NCI-H748 treated with DMSO at 0.1 percent for 48 hours (cell line): ENCODE results near the gene MIOX.
"Not testable (repeated sequence)": the region's sequence is repeated elsewhere in the genome, so short reads cannot be mapped to it uniquely, and the experiment has no call there.

Source experiments
- DNase-seq: peaks from one replicate; lab custom pipeline; 2025; lab: John Stamatoyannopoulos, UW

MIOX gene

DNA sequence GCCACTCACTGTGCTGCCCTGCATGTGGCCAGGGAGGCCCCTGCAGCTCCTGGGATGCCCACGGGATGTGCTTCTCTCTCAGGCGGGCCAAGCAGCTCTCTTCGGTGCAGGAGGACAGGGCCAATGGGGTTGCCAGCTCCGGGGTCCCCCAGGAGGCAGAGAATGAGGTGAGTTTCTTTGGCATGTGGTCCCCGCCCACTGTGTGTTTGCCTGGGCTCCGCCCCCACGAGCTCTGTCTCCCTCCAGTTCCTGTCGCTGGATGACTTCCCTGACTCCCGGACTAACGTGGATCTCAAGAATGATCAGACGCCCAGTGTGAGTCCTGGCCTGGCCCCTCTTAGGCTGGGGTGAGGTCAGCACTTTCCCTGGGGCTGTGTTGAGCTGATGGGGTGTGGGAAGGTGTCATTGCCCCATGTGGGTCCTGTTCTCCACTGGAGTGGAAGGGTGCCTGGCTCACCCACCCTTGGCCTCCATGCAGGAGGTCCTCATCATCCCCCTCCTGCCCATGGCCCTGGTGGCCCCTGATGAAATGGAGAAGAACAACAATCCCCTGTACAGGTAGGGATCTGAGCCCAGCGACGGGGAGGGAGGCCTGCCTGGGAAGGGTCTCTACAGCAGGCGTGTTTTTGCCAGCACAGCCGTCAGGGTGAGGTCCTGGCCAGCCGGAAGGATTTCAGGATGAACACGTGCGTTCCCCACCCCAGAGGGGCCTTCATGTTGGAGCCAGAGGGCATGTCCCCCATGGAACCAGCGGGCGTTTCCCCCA, 31.0 kb downstream of the MIOX start:
- DNase-seq = no peak

DNA sequence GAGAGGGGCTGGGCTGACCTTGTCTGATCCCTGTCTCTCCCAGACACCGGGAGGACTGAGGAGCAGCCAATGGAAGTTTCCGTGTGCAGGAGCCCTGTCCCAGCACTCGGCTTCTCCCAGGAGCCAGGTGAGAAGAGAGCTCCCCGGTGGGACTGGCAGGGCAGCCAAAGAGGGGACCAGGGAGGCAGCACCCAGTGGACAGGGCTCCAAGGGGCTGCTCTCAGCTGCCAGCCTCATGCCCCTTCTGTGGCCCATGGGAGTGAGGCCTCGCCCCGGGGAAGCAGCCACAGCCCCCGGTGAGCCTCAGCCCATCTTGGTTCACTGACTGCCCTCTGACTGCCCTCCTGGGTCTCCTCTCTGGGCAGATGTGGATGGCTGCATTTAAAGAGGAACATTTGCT, 31.9 kb downstream of the MIOX start:
- DNase-seq = no peak

DNA sequence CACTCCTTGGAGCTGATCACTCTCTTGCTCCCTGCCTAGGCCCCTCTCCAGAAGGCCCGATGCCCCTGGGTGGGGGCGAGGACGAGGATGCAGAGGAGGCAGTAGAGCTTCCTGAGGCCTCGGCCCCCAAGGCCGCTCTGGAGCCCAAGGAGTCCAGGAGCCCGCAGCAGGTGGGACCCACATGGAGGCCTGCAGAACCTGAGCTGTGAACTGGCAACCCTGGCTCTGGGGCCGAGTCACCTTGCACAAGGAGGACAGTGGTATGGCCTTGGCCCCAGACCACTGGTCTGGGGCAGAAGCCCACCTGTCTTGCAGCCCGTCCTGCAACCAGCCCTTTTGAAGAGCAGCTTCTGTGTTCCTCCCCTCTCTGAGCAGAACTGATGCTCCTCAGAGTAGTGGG, 32.5 kb downstream of the MIOX start:
- no peak for DNase-seq

DNA sequence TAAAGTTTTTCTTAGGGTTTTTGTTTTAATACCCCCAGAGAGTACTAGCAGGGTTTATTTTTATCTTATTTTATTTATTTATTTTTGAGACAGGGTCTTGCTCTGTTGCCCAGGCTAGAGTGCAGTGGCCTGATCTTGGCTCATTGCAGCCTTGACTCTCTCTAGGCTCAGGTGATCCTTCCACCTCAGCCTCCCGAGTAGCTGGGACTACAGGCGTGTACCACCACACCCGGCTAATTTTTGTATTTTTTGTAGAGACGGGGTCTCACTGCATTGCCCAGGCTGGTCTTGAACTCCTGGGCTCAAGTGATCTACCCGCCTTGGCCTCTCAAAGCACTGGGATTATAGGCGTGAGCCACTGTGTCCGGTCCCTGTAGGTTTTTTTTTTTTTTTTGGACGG, 33.5 kb downstream of the MIOX start:
- not testable (repeated sequence) for DNase-seq

DNA sequence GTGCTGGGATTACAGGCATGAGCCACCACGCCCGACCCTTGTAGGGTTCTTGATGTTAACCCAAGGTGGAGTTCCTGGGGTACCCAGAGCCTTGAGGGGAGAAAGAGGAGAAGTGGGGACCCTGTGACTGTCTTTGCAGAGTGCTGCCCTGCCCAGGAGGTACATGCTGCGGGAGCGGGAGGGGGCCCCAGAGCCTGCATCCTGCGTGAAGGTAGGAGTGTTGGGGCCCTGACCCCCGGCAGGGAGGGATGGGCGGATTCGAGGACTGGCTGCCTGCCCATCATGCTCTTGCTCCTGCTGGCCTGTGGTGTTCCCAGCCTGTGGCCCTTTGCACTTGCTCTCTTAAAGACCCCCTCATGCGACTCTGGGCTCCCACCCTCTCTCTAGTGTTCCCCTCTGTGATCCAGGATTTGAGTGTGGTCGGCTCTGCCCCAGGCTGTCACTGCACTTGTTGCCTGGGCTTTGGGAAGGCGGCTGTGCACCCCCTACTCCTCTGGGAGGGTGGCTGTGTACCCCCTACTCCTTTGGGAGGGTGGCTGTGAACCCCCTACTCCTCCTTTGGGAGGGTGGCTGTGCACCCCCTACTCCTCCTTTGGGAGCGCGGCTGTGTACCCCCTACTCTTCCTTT, 34.3 kb downstream of the MIOX start:
- no peak for DNase-seq

DNA sequence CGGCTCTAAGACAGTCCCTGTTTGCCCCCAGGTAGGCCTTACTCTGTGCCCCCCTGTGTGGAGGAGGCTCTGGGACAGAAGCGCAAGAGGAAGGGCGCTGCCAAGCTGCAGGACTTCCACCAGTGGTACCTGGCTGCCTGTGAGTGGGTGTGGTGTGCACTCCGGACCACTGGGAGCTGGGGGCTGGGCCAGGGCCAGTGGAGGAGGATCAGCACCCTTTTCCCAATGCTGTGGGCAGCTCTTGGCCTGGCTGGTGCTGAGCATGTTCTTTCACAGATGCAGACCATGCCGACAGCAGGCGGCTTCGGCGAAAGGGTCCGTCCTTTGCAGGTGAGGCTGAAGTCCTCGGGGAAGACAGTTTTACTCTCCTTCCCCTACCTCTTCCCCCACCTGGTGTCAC, 35.1 kb downstream of the MIOX start:
- no peak for DNase-seq

DNA sequence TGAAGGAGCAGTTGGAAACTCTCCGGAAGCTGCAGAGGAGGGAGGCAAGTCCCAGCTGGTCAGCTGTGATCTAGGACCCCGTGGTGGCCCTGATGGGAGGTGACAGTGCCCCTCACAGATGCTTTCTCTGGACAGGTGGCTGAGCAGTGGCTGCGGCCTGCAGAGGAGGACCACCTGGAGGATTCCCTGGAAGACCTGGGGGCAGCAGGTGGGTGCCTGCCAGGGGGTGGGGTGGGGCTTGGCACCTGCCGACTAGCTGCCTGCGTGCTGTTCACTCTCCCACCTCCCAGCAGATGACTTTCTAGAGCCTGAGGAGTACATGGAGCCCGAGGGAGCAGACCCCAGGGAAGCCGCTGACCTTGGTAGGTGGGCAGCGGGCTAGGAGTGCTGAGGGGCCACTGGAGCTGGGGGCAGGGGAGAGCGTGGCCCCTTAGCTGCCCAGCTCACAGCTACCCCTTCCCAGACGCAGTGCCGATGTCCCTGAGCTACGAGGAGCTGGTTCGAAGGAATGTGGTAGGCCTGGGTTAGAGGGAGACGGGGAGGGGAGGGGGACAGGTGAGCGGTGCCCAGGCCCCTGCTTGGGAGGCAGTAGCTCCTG, 35.6 kb downstream of the MIOX start:
- no peak for DNase-seq

DNA sequence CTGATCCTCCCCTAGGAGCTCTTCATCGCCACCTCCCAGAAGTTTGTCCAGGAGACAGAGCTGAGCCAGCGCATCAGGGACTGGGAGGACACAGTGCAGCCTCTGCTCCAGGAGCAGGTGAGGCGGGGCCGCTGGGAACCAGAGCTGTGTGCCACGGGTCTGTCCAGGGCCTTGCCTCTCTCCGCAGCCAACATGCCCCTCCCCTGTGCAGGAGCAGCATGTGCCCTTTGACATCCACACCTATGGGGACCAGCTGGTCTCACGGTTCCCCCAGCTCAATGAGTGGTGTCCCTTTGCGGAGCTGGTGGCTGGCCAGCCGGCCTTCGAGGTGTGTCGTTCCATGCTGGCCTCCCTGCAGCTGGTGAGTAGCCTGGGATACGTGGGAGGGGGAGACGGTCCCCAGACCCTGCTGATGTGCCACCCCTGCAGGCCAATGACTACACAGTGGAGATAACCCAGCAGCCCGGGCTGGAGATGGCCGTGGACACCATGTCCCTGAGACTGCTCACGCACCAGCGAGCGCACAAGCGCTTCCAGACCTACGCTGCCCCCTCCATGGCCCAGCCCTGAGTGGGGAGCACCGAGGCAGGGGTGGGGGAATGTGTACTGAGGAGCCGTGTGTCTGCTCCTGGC, 36.3 kb downstream of the MIOX start:
- no peak for DNase-seq

DNA sequence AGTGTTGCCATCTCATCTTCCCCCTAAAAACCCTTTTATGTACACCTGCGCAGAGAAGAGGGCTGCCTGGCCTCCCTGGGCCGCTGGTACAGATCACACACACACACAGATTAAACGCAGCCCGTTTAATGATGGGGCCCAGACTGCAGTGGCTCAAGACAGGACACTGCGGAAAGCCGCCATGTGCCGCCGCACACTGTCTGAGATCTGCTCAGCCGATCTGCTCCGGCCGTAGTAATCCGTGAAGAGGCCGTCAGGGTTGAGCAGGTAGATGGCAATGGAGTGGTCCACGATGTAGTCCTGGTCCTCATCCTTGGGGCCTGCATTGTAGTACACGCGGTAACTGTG, 36.8 kb downstream of the MIOX start:
- DNase-seq = no peak

DNA sequence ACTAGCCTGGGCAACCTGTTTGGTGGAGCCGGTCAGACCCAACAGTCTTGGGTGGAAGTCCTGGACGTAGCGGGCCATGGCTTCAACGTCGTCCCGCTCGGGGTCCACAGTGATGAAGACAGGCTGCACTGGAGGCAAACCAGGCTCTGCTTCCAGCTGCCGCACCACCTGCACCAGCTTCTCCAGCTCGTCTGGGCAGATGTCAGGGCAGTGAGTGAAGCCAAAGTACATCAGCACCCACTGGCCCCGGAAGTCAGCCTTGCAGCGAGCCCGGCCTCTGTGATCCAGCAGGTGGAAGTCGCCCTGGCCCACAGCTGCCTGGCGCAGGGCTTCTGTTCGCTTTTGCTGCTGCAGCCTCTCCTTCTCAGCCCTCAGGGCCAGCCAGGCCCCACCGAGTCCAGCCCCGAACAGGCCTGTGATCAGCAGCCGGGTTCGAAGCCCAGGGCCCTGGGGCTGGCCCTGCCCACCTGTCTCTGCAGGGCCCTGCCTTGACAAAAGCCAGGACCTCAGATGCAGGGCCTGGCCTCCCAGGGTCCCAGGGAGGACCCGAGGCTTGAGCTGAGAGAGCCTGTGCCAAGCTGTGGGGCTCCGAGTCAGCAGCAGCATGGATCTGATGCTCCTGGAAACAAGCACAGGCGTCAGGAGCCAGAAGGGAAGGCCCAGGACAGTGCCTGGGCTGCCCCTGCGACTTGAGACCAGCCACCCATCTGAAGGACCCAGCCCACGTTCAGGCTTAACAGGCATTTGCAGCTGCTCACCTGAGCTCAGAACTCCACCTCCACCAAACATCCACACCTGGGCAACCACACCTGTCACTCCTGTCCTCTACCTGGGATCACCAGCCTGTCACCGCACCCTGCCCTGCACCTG, 37.4 kb downstream of the MIOX start:
- DNase-seq = no peak

DNA sequence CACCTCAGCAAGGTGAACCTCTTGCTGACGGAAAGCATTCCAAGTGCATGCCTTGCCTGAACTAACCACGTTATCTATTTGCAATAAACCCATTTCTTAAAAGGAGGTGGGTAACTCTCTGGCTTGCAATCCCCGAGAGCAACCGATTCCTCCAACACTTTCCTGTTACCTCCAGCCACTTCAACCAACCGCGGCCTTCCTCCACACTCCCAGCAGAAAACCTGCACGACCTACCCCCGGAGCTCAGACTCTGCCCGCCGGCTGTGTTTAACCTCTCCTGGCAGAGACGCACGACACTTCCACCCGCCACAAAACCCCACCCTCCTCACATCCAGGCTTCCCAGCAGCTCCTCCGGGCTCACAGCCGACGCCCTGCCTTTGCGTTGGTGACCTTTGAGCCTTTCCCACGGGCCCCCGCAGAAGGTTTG, 38.0 kb downstream of the MIOX start:
- DNase-seq = no peak

DNA sequence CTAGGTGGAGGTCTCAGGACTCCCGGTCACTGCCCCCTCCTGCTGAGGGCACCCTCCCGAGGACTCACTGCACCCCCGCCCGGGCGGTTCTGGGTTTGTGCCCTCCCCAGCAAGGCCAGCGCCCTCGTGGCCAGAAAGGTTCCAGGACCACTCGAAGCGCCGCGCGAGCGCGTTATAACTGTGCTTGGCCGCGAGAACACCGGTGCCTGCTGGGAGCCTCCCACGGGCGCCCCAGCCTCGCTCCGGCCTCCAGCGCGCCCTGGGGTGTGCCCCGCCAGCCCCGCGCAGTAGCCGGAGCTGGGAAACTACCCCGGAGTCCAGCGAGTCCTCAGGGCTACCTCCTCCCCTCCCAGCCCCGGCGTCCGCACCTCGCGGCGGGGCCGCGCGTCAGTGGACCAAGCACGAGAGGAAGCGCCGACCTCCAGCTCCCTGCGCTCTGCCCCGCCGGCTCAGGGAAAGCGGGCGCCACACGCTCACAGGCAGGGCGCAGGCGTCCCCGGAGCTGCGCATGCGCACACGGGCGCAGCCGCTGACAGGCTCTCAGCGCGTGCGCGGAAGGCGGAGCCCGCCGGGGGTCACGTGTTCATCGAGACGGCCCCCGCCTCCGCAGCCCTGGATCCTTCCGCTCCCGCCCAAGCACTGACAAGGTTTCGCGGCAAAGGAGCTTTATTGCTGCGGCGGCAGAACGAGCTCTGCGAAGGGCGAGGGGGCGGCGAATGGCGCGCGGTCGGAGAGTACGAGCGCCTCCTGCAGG, 38.6 kb downstream of the MIOX start, which contains the start of gene SCO2:
Gene SCO2, minus strand, starts transcription at position 495 of the 754 bp plus-strand sequence. CDS start 1,187 bp downstream, outside the sequence.
- DNase-seq = peak; percentile 95

DNA sequence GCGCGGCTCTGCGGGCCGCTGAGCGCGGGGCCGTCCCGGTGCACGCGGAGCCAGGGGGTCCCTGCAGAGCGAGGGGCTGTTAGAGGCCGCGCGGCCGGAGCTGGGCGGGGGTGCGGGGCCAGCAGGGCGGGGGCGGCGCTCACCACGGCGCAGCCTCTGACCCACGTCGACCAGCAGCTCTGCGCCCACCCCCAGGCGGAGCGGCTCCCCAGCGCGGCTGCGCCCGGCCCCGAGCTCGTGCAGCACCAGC, 39.1 kb downstream of the MIOX start:
- no peak for DNase-seq

DNA sequence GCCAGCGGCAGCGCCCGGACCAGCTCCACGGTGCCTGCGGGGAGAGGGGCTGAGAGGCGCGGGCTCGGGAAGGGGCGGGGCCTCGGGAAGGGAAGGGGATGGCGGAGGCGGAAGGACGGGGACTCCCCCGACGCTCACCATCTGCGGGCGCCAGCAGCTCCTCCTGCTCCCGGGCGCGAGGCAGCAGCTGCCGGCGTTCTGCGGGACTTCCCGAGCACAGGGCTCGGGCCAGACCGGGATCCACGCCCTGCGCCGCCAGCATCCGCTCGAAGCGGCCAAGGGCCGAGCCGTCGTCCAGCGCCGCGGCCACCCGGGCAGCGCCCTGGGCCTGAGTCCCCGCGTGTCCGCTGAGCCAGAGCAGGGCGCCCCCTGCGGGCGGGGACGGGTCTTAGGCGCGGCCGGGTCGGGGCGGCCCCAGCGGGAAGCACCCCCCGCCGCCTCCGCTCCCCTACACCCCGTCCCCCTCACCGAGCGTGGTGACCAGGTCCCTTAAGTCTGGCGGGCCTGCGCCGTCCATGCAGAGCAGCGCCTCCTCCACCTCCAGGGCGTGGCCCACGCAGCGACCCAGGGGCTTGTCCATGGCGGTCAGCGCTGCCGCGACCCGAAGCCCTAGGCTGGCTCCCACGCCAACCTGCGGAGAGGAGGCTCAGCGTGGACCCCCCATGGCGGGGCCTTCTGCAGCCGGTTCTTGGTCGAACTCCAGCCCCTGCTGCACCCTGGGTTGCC, 39.6 kb downstream of the MIOX start:
- DNase-seq = peak; percentile 30

DNA sequence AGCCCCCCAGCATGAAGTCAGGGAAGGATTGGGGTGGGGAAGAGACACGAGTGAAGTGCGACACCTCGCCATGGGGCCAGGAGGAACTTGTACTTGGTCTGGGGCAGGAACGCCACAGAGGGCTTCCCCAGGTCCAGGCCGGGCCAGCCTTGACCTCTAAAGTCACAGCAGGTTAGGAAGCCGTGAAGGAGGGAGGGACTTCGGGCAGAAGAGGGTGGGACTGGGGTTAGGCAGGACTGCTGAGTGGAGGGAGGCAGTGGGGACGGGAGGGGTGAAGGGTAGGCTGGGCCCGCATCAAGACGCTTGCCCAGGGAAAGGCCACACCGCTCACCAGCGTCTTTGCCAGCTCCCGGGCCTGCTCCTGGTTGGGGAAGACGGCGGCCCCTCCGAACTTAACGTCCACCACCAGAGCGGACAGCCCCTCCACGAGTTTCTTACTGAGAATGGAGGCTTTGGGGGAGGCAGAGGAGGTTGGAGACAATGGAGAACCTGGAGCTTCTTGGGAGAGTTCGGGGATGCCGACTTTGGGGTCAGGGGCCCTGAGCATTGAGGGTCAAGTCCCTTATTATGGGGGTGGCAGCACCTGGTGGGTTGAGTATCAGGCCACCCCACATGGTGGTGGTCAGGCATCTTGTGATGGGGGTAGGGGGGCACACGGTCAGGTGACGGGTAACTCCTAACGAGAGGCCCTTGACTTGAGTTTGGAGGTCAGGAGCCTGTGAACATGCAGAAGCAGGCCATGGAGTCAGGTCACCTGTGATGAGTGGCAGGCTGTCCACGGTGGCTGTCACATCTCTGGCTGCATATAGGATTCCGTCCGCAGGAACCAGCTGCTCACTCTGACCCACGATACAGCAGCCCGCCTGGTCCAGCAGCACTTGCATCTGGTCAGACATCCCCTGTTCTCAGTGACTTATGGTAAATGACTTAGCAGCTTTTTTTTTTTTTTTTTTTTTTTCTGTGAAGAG, 40.5 kb downstream of the MIOX start:
- DNase-seq = no peak

DNA sequence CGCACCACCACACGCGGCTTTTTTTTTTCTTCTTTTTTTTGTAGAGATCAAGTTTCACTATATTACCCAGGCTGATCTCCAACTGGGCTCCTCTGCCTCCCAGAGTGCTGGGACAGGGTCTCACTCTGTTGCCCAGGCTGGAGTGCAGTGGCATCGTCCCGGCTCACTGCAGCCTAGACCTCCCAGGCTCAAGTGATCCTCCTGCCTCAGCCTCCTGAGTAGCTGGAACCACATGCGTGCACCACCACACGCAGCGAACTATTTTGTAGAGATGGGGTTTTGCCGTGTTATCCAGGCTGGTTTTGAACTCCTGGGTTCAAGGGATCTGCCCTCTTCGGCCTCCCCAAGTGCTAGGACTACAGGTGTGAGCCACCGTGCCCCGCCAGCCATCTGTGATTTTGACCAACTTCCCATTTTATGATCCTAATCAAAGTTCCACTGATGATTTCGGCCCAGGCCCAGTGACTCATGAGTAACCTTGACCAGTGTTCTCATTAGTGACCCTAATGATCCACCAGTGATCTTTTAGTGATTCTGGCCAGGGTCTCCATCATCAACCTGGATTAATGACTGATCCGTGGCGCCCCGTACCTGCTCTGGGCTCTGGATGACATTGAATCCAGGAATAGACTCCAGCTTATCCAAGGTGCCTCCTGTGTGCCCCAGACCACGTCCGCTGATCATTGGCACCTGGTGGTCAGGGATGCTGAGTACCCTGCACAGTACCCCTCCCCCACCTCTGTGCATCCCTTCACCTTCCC, 41.4 kb downstream of the MIOX start:
- no peak for DNase-seq

DNA sequence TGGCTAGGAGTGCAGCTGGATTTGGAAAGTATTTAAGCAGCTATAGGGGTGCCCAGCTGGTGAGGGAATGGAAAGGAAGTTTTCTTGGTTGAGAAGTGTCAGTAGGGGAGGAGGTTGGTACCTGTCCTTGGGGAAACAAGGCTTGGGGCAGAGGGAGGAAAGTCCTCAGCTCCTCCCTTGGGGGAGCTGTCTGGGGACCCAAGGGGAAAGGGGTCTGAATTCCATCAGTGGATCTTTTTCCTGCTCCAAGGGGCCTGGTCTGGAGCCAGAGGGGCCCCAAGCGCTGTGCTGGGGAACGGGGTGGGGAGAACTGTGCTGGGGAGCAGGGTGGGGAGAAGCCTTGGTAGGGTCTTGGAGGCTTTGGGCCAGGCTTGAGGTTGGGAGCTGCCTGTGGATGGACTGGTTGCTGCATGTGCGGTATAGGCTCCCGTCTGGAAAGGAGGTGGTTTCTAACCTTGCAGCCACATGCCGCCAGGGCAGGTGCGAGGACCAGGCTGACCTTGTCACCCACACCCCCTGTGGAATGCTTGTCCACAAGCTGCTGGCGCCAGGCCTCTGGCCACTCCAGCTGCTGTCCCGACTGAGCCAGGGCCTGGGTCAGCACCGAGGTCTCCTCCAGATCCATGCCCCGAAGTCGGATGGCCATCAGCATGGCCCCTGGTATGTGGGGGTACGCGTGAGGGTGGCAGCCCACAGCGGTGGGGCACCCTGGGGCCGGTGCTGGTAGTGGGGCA, 42.2 kb downstream of the MIOX start:
- no peak for DNase-seq

DNA sequence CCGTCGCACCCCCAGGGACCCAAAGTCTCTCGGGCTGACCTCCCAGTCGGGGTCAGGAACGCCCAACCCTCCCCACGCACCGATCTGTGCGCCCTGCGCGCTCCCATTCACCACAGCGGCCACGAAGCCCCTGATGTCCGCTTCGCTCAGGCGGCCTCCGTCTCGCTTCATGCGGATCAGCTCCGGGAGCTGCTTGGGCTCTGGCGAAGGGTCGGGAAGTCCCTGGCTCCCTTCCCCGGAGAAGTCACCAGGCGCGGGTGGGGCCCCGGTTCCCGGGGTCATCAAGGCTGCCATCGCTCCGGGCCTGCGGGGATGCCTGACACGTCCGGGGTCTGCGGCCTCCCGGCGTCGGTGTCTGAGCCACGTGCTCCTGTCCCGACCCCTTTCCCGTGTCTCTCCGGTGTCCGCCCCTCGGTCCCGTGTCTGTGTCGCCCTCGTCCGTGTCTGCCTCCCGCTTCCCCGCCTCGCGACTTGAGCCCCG, 42.8 kb downstream of the MIOX start:
- no peak for DNase-seq
